ENCODE data around the gene LAMC1.

GRCh38 chr1:183126000-183126366 is 102.8 kb downstream of the LAMC1 start:
- TF ChIP-seq CTCF (IDR thresholded peaks at IDR 0.05; ENCODE audit: low read depth, low read length), result no peak
- TF ChIP-seq MYC (IDR thresholded peaks at IDR 0.05; ENCODE audit: low read depth, low read length), result no peak
- no peak for TF ChIP-seq POLR2A (IDR thresholded peaks at IDR 0.05; ENCODE audit: extremely low read depth, insufficient read length)
